GM10266 (cell line): ENCODE data around the gene RBM15B.

Experiments
- DNase-seq: peaks from one replicate; pipeline ENCODE4 v3.0.0; 2012; ENCODE audit errors: extremely low spot score
- TF ChIP-seq, protein P1 (sequence below): IDR thresholded peaks from 2 replicates; pipeline ENCODE4 v1.5.1; 2012; ENCODE audit warnings: mild to moderate bottlenecking, low read depth; ENCODE audit not compliant: control insufficient read depth, insufficient read depth; ENCODE audit errors: missing control alignments

RBM15B gene

GRCh38 chr3:51394541-51394940, 3.5 kb downstream of the RBM15B start:
- no peak for DNase-seq
- TF ChIP-seq, protein P1, sequence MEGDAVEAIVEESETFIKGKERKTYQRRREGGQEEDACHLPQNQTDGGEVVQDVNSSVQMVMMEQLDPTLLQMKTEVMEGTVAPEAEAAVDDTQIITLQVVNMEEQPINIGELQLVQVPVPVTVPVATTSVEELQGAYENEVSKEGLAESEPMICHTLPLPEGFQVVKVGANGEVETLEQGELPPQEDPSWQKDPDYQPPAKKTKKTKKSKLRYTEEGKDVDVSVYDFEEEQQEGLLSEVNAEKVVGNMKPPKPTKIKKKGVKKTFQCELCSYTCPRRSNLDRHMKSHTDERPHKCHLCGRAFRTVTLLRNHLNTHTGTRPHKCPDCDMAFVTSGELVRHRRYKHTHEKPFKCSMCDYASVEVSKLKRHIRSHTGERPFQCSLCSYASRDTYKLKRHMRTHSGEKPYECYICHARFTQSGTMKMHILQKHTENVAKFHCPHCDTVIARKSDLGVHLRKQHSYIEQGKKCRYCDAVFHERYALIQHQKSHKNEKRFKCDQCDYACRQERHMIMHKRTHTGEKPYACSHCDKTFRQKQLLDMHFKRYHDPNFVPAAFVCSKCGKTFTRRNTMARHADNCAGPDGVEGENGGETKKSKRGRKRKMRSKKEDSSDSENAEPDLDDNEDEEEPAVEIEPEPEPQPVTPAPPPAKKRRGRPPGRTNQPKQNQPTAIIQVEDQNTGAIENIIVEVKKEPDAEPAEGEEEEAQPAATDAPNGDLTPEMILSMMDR = no peak

DNA sequence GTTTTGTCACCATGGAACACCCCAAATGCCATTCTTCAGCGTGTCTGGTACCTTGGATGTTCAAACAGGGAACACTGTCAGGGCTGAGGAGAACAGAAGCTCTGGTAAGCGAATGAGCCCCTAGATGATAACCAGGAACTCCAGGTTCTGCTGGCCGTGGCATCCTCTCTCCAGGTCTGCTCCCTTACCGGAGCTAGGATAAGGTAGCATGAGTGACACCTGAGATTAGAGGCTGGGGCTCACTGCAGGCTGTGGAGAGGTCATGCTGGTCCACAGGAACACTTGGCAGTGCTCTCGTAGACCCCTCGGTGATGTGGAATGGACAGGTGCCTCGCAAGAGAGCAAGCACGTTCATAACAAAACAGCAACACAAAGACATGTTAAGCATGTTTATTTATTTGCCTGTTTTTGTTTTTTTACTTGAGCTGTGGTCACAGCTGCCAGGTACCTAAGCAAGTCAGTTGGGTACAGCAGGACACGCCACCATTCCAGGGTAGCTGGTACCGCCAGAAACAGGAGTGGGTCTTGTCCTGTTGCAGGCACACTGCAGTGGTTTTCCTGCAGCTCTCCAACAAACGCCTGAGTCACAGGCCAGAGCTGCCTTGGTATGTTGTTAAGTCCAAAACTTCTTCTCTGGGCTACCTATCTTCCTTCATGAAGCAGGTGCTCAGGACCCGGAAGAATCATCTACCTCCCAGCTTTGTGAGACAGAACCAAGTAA, 4.6 kb downstream of the RBM15B start:
- DNase-seq = no peak
- TF ChIP-seq, protein P1 = no peak

DNA sequence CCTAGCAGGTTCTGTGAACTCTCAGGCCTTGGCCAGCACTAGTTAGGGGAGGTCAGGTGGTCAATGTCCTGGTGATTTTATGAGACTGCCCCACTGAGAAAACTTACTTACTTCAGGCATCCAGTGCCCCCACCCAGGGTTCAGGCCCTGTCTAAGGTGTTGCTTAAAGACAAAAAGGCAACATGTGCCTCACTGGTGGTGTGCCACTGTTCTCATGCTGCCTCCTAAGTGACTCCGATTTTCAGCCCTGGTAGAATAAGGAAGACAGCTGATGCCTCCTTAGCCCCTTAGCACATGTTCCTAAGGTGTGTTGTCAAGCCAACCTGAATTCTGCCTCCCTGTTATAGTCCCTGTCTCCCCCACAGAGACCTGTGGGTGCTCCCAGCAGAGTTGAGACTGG, 5.3 kb downstream of the RBM15B start:
- TF ChIP-seq, protein P1 = no peak
- no peak for DNase-seq

DNA sequence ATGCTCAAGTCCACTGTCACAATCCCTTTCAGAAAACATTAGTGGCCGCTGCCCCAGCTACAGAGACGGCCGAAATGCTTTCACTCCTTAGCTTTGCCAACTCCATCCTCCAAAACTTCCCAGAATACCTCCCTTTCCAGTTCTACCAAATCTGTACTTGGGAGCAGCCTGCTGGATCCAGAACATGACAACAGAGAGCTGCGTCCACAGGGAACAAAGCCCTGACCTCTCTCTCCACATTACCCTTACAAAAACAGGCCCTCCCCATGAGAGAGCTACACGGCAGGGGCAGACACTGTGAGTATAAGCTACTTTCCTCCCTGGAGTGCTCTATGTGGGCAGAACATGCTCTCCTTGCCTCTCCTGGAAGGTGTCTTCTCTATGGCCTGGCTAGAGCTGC, 6.3 kb downstream of the RBM15B start:
- TF ChIP-seq, protein P1 = no peak
- no peak for DNase-seq

DNA sequence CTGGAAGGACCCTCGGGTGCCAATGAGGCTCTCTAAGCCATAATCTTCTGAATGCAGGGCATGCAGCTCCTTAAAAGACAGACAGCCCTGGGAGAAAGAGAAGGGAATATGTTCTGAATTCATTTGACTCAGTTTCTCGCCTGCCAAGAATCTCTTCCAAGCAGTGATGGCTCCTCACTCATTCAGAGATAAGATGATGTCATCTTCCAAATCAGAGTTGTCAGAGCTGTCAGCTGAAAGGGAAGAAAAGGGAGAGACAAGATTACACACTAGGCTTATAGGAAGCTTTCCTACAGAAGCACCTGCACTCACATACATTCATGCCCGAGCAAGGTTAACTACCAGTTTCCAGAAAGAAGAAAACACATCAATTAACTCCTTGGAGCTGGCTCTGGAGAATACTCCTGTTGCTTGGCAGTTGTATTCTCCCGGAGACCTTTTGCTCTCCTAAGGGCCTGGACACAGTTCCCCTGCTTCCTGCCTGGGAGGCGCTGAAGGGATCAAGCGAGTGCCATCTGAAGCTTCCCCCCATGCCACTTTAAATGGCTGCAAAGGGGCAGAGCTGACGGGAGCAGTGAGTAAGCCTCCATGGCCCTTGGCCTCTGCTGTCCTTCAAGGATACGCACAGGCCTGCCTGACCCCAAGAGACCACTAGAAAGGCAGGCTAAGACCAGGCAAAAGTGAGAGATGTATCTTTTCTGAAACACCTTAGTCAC, 7.7 kb downstream of the RBM15B start:
- TF ChIP-seq, protein P1 = no peak
- DNase-seq = no peak

DNA sequence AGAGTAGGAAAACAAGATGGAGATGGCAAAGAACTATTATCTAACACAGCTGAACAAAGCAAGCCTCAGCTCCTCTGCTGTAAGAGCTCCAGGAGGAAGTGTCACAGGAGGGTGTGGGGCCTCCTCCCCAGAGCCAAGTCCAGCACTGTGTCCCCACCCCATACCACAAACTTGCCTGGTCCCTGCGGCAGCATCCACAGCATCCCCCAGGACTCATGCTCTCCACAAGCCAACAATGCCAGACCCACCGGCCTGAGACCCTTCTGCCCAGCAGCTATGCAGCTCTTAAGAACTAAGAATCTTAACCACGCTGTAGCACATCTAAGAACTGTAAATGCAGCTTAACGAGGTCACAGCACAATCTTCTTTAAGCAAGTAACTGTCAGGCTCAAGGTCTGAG, 9.1 kb downstream of the RBM15B start:
- DNase-seq = no peak
- TF ChIP-seq, protein P1 = no peak

DNA sequence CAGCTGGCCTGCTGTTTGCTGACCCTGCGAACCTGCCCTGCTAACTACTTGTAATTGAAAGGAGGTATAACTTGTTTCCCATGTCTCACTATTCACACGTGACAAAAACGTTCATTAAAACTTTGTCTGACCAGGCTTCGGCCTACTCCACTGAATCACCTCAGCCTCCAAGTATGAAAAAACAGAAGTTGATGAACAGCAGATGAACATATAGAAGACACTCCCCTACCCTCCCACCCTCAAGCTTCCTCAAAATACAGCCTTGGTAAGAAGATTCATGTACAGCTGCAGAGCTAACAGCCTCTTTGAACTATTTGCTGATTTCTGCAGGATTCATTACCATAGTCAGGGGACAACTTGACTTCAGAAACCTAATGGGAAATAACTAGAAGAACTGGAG, 10.7 kb downstream of the RBM15B start:
- TF ChIP-seq, protein P1 = no peak
- no peak for DNase-seq
